Sigmoid colon (tissue), 7 donors: ENCODE data around the gene KCNN1. TPM values are rescaled to one million over a fixed set of nuclear protein-coding genes. Genes with fewer than 3 reads are reported as not detected.
"Not testable (repeated sequence)": the region's sequence is repeated elsewhere in the genome, so short reads cannot be mapped to it uniquely, and the experiment has no call there.

Source experiments
- DNase-seq: peaks from one replicate; pipeline ENCODE4 v3.0.0-alpha.2; 2019
- H3K27ac ChIP-seq, 4 donors: fragments of 200-600 bp; sonication (generic); one replicate each; pipeline ENCODE4 v1.5.1; 2016 to 2019; ENCODE audit warnings: mild to moderate bottlenecking in 1 of 4
- H3K27me3 ChIP-seq, 3 donors: fragments of 200-600 bp; sonication (generic); one replicate each; pipeline ENCODE4 v1.5.1; 2019; ENCODE audit warnings: mild to moderate bottlenecking in 1 of 3
- H3K36me3 ChIP-seq, 4 donors: fragments of 200-600 bp; sonication (generic); one replicate each; pipeline ENCODE4 v1.5.1; 2016 to 2019
- H3K4me1 ChIP-seq, 4 donors: fragments of 200-600 bp; sonication (generic); one replicate each; pipeline ENCODE4 v1.5.1; 2017 to 2019
- H3K4me3 ChIP-seq, 4 donors: fragments of 200-600 bp; sonication (generic); one replicate each; pipeline ENCODE4 v1.5.1; 2017 to 2019; ENCODE audit warnings: mild to moderate bottlenecking in 2 of 4, moderate library complexity in 1 of 4
- H3K9me3 ChIP-seq, 4 donors: fragments of 200-600 bp in 3 of 4; sonication (generic) in 3 of 4; one replicate each; pipeline versions ENCODE4 v1.5.1 to v1.6.1; 2013 to 2019
- CTCF ChIP-seq, 4 experiments: fragments of 450-650 bp in 3 of 4; fragments of 200-600 bp in 1 of 4; IDR thresholded peaks; one replicate each; pipeline ENCODE4 v1.5.1; 2016 to 2019; ENCODE audit warnings: antibody characterized with exemption in 4 of 4, mild to moderate bottlenecking in 3 of 4, moderate library complexity in 2 of 4
- EP300 ChIP-seq, 4 donors: sonication (generic); formaldehyde crosslinking; IDR thresholded peaks; one replicate each; pipeline ENCODE4 v1.6.1; 2017; ENCODE audit warnings: antibody characterized with exemption in 4 of 4
- POLR2A ChIP-seq, 2 donors: fragments of 450-650 bp; IDR thresholded peaks; one replicate each; pipeline ENCODE4 v1.6.1; 2016; ENCODE audit warnings: antibody characterized with exemption in 2 of 2, mild to moderate bottlenecking in 2 of 2, moderate library complexity in 2 of 2
- POLR2AphosphoS5 ChIP-seq, 4 donors: sonication (generic); formaldehyde crosslinking; IDR thresholded peaks; one replicate each; pipeline ENCODE4 v1.6.1; 2017; ENCODE audit warnings: antibody characterized with exemption in 4 of 4
- WGBS, 2 donors: extraction: QIAGEN DNeasy Blood & Tissue Kit; methylation state at CpG; one replicate each; pipeline ENCODE4 v1.1.7; 2013; 5-methylcytosine and 5-hydroxymethylcytosine counted together
- intact Hi-C: fragments of 100-400 bp; cut with DNase I; formaldehyde crosslinking; loops from one replicate; pipeline ENCODE4 v1.15.1; 2023
- polyA plus RNA-seq, 3 donors: library from polyadenylated mRNA; stranded (reverse); fragments of 200-250 nt; gene quantifications; one replicate each; pipeline ENCODE4 v1.2.3, GENCODE V29; 2013
- total RNA-seq, 4 donors: library from RNA; depleted of rRNA; stranded (reverse); fragments of >200 nt; gene quantifications; one replicate each; pipeline ENCODE4 v1.1.0, GENCODE V29; 2016
- donor health status: healthy with polysubstance abuse.
- donor health status: Bipolar disorder and iron deficiency.
- donor health status: healthy.

The KCNN1 gene
- total and polyA plus RNA-seq, 7 donors: 0.17 to 0.55 (median 0.33) TPM; not detected in 4

GRCh38 chr19:17985037-17985818 lies 18.3 kb downstream of the KCNN1 start:
- Histone ChIP-seq H3K27me3 (peaks cover 3 to 17% (median 4%) of the 10 kb centered on the region in 3 donors), H3K9me3 (no peaks in the 10 kb centered on the region), H3K4me3 (no peak overlapping the region), H3K36me3 (no peaks in the 10 kb centered on the region), H3K4me1 (no peaks in the 10 kb centered on the region), H3K27ac (no peak overlapping the region)
- intact Hi-C loops: no loop called here
- no peak for DNase-seq
- WGBS, 2 donors: 55 to 70% methylated on average over 17 of the region's 17 CpGs
- TF ChIP-seq CTCF (IDR thresholded peaks at IDR 0.05): no peak

GRCh38 chr19:17986569-17986968 lies 19.7 kb downstream of the KCNN1 start:
- DNase-seq, H3K9me3 ChIP-seq, intact Hi-C loops, H3K27ac ChIP-seq, H3K4me1 ChIP-seq, H3K36me3 ChIP-seq, H3K4me3 ChIP-seq: not testable (repeated sequence)
- WGBS, 2 donors: 81 to 88% methylated on average over 8 of the region's 8 CpGs
- peaks cover 3 to 17% (median 4%) of the 10 kb centered on the region in 3 donors for H3K27me3 ChIP-seq

- no peaks in the 10 kb centered on the region for H3K4me1 ChIP-seq
- no peaks in the 10 kb centered on the region for H3K9me3 ChIP-seq
- 87 to 92% methylated on average over 13 of the region's 13 CpGs for WGBS, 2 donors
- H3K27me3 ChIP-seq: peaks cover under 1 to 10% (median 4%) of the 10 kb centered on the region in 3 donors
- TF ChIP-seq EP300 (IDR thresholded peaks at IDR 0.05) (no peak), CTCF (IDR thresholded peaks at IDR 0.05) (no peak)
- DNase-seq: no peak
- H3K4me3 ChIP-seq: no peak overlapping the region
- H3K36me3 ChIP-seq: no peaks in the 10 kb centered on the region
- H3K27ac ChIP-seq: no peak overlapping the region
- intact Hi-C loops: no loop called here
These were observed 21.3 kb downstream of the KCNN1 start for GRCh38 chr19:17988161-17988560.

GRCh38 chr19:17989425-17990094 lies 22.7 kb downstream of the KCNN1 start:
- no peaks in the 10 kb centered on the region for H3K36me3 ChIP-seq
- no peaks in the 10 kb centered on the region for H3K9me3 ChIP-seq
- intact Hi-C loops: no loop called here
- no peak overlapping the region for H3K4me3 ChIP-seq
- H3K27ac ChIP-seq: no peak overlapping the region
- no peaks in the 10 kb centered on the region for H3K4me1 ChIP-seq
- DNase-seq: no peak
- no peaks in the 10 kb centered on the region for H3K27me3 ChIP-seq
- WGBS, 2 donors: 89 to 95% methylated on average over 16 of the region's 16 CpGs
- TF ChIP-seq POLR2A (IDR thresholded peaks at IDR 0.05) (no peak), EP300 (IDR thresholded peaks at IDR 0.05) (no peak), CTCF (IDR thresholded peaks at IDR 0.05) (no peak), POLR2AphosphoS5 (IDR thresholded peaks at IDR 0.05) (no peak)

- Histone ChIP-seq H3K27ac (no peak overlapping the region), H3K4me1 (no peaks in the 10 kb centered on the region), H3K9me3 (no peaks in the 10 kb centered on the region), H3K36me3 (no peaks in the 10 kb centered on the region), H3K27me3 (no peaks in the 10 kb centered on the region), H3K4me3 (no peak overlapping the region)
- no peak for TF ChIP-seq POLR2A (IDR thresholded peaks at IDR 0.05)
- TF ChIP-seq EP300 (IDR thresholded peaks at IDR 0.05): no peak
- no peak for TF ChIP-seq CTCF (IDR thresholded peaks at IDR 0.05)
- no peak for TF ChIP-seq POLR2AphosphoS5 (IDR thresholded peaks at IDR 0.05)
- WGBS, 2 donors: 64 to 85% methylated on average over 27 of the region's 27 CpGs
- DNase-seq: no peak
- intact Hi-C loops: no loop called here
These were observed 26.3 kb downstream of the KCNN1 start for GRCh38 chr19:17993076-17993813.
